Measurements from ENCODE around the gene SIK2. TPM values are rescaled to one million over a fixed set of nuclear protein-coding genes. Genes with fewer than 3 reads are reported as not detected.

SIK2 gene
- total and polyA plus RNA-seq, 2 donors (not counting 1 experiment from before 2014, with no cell fraction given) = 4.9 to 21.8 TPM

DNA sequence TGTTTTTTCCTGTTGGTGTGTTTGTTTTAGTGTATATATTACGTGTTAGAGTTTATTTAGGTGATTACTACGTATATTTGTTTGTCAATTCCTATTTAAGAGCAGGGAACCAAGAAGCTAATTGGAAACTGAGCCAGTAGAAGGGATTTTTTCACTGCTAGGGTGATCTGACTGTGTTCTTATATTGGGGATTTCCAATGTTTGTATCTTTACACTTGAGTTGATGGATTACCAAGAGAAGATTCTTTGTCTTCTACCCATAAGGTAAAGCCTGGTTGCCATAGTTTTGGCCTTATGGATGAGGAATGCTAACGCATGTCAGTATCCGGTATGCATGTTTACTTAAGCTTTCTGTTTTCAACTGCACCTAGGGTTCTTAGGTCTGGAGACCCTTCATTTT, 35.6 kb downstream of the SIK2 start:
- Histone ChIP-seq H3K9me3 (ENCODE audit: control extremely low read depth in 1 of 3, control insufficient read depth in 2 of 3, insufficient read depth in 1 of 3, low read length in 2 of 3) (peaks cover 0 to 2% (median 0%) of the 10 kb centered on the region in 3 donors), H3K27ac (ENCODE audit: low read length in 2 of 2) (no peak overlapping the region), H3K9ac (ENCODE audit: low read length) (no peak overlapping the region), H3K36me3 (replicated peaks in 1 of 2; ENCODE audit: control extremely low read depth in 1 of 2, control insufficient read depth in 1 of 2, extremely low read depth in 1 of 2, insufficient read depth in 2 of 2, low read length in 1 of 2) (peaks cover 1 to 10% of the 10 kb centered on the region in 2 experiments), H3K27me3 (replicated peaks in 1 of 4; ENCODE audit: control extremely low read depth in 1 of 4, control insufficient read depth in 3 of 4, insufficient read depth in 4 of 4, low read length in 3 of 4) (no peaks in the 10 kb centered on the region), H2AFZ (ENCODE audit: insufficient read depth, low read depth, low read length, poor library complexity, severe bottlenecking) (no peak overlapping the region), H3K4me3 (ENCODE audit: control extremely low read depth in 1 of 5, extremely low read depth in 1 of 5, insufficient read depth in 1 of 5, low read depth in 2 of 5, low read length in 4 of 5) (no peak overlapping the region), H4K20me1 (ENCODE audit: control insufficient read depth, insufficient read depth, low read length, poor library complexity, severe bottlenecking) (peaks cover under 1% of the 10 kb centered on the region), H3K4me1 (ENCODE audit: control insufficient read depth in 2 of 2, insufficient read depth in 2 of 2, low read length in 2 of 2) (no peaks in the 10 kb centered on the region), H3K4me2 (replicated peaks; ENCODE audit: low read depth, low read length, poor library complexity, severe bottlenecking) (no peak overlapping the region), H3K79me2 (ENCODE audit: control insufficient read depth, insufficient read depth, low read length) (peaks cover 30% of the 10 kb centered on the region)
- TF ChIP-seq, protein P1, sequence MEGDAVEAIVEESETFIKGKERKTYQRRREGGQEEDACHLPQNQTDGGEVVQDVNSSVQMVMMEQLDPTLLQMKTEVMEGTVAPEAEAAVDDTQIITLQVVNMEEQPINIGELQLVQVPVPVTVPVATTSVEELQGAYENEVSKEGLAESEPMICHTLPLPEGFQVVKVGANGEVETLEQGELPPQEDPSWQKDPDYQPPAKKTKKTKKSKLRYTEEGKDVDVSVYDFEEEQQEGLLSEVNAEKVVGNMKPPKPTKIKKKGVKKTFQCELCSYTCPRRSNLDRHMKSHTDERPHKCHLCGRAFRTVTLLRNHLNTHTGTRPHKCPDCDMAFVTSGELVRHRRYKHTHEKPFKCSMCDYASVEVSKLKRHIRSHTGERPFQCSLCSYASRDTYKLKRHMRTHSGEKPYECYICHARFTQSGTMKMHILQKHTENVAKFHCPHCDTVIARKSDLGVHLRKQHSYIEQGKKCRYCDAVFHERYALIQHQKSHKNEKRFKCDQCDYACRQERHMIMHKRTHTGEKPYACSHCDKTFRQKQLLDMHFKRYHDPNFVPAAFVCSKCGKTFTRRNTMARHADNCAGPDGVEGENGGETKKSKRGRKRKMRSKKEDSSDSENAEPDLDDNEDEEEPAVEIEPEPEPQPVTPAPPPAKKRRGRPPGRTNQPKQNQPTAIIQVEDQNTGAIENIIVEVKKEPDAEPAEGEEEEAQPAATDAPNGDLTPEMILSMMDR (IDR thresholded peaks at IDR 0.05) = no peak
- no peak for TF ChIP-seq EZH2 (IDR thresholded peaks at IDR 0.05; ENCODE audit: borderline replicate concordance, insufficient read depth, low read depth, low read length, poor library complexity, severe bottlenecking)
- H3K9me3 Mint-ChIP-seq (ENCODE audit: insufficient read depth) = no peaks in the 10 kb centered on the region
- intact Hi-C loops (cut with micrococcal nuclease) = no loop called here
- ChIA-PET CTCF (no interaction called here), POLR2A (no interaction called here)
- H3K27me3 Mint-ChIP-seq = no peaks in the 10 kb centered on the region
- ATAC-seq (ENCODE audit: low read depth) = no peak
- no peak overlapping the region for H3K27ac Mint-ChIP-seq
- WGBS (ENCODE audit: insufficient coverage) = 100% methylated on average over 3 of the region's 4 CpGs
- no peak overlapping the region for H3K4me3 Mint-ChIP-seq
- H3K4me1 Mint-ChIP-seq = peaks cover 6% of the 10 kb centered on the region
- no peak for DNase-seq

DNA sequence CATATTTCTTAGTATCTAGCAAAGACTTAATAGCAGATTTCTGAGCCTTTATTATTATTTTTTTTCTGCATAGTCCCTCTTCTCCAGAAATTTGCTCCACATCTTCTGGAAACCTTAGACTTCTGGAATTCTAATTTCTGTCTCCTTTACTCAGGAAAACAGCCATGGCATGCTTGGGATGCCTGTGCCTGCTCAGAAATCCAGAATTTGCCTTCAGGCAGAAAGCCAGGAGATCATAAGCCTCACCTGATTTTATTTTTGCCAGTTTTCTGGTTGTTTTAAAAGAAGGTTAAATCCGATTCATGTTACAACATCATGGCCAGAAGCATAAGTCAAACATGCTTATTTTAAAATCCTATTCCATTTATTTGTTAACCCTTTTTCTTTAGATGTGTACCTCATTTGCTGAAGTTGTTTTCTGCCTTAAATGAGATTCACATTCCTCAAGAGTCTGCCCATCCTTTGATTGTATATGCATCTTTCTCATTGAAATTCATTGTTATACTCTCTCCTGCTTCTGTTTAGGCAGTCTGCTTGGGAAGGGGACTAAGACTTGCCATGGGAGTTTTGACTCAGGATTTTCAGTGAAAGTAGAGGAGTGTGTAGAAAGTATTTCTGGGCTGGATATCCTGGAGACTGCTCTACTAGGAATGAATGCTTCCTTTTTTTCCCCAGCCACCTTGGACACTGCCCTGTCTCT, 37.1 kb downstream of the SIK2 start:
- Histone ChIP-seq H3K4me3 (ENCODE audit: control extremely low read depth in 1 of 5, extremely low read depth in 1 of 5, insufficient read depth in 1 of 5, low read depth in 2 of 5, low read length in 4 of 5) (no peak overlapping the region), H4K20me1 (ENCODE audit: control insufficient read depth, insufficient read depth, low read length, poor library complexity, severe bottlenecking) (no peaks in the 10 kb centered on the region), H3K9me3 (ENCODE audit: control extremely low read depth in 1 of 3, control insufficient read depth in 2 of 3, insufficient read depth in 1 of 3, low read length in 2 of 3) (peaks cover 0 to 2% (median 0%) of the 10 kb centered on the region in 3 donors), H3K36me3 (replicated peaks in 1 of 2; ENCODE audit: control extremely low read depth in 1 of 2, control insufficient read depth in 1 of 2, extremely low read depth in 1 of 2, insufficient read depth in 2 of 2, low read length in 1 of 2) (peaks cover 1 to 10% of the 10 kb centered on the region in 2 experiments), H3K4me2 (replicated peaks; ENCODE audit: low read depth, low read length, poor library complexity, severe bottlenecking) (no peak overlapping the region), H3K9ac (ENCODE audit: low read length) (no peak overlapping the region), H3K4me1 (ENCODE audit: control insufficient read depth in 2 of 2, insufficient read depth in 2 of 2, low read length in 2 of 2) (no peaks in the 10 kb centered on the region), H3K79me2 (ENCODE audit: control insufficient read depth, insufficient read depth, low read length) (peaks cover 33% of the 10 kb centered on the region), H3K27me3 (replicated peaks in 1 of 4; ENCODE audit: control extremely low read depth in 1 of 4, control insufficient read depth in 3 of 4, insufficient read depth in 4 of 4, low read length in 3 of 4) (no peaks in the 10 kb centered on the region), H2AFZ (ENCODE audit: insufficient read depth, low read depth, low read length, poor library complexity, severe bottlenecking) (no peak overlapping the region), H3K27ac (ENCODE audit: low read length in 2 of 2) (no peak overlapping the region)
- TF ChIP-seq, protein P1 (IDR thresholded peaks at IDR 0.05) = no peak
- TF ChIP-seq EZH2 (IDR thresholded peaks at IDR 0.05; ENCODE audit: borderline replicate concordance, insufficient read depth, low read depth, low read length, poor library complexity, severe bottlenecking) = no peak
- intact Hi-C loops (cut with micrococcal nuclease) = no loop called here
- ATAC-seq (ENCODE audit: low read depth) (no peak), DNase-seq (no peak)
- Mint-ChIP-seq H3K9me3 (ENCODE audit: insufficient read depth) (no peaks in the 10 kb centered on the region), H3K4me3 (no peak overlapping the region), H3K27me3 (no peaks in the 10 kb centered on the region), H3K27ac (no peak overlapping the region), H3K4me1 (peaks cover 6% of the 10 kb centered on the region)
- WGBS (ENCODE audit: insufficient coverage) = no CpG with 5 or more reads among the region's 1 CpG
- CTCF ChIA-PET = interaction anchor here (1.0 kb wide), 1 partner anchor 137 kb away, joined by 3 read pairs; no protein-coding TSS in a partner anchor
- POLR2A ChIA-PET = no interaction called here
